K562 (cell line): ENCODE measurements around the gene PITX2. TPM values are rescaled to one million over a fixed set of nuclear protein-coding genes. Genes with fewer than 3 reads are reported as not detected.

ENCODE experiments used
- DPF2 ChIP-seq: fragments of 450-650 bp; IDR thresholded peaks from 2 replicates; pipeline ENCODE4 v1.6.1; 2016
- MNT ChIP-seq, 2 experiments: fragments of 450-650 bp; conservative IDR thresholded peaks; 2 replicates each; pipeline ENCODE4 v1.6.1; 2017; ENCODE audit warnings: mild to moderate bottlenecking in 2 of 2, moderate library complexity in 2 of 2
- NRF1 ChIP-seq, 2 experiments: fragments of 450-650 bp; IDR thresholded peaks in 1 of 2; conservative IDR thresholded peaks in 1 of 2; 2 replicates each; pipeline ENCODE4 v1.6.1; 2014; ENCODE audit warnings: mild to moderate bottlenecking in 2 of 2
- PRDM10 ChIP-seq: fragments of 450-650 bp; IDR thresholded peaks from 2 replicates; pipeline ENCODE4 v1.6.1; 2018; ENCODE audit not compliant: partially characterized antibody
- RUNX1 ChIP-seq: sonication (generic); IDR thresholded peaks from 2 replicates; pipeline ENCODE4 v1.6.1; 2016; ENCODE audit warnings: antibody characterized with exemption, low read depth
- SIRT6 ChIP-seq: IDR thresholded peaks from one replicate; pipeline ENCODE4 v1.6.1; 2012; ENCODE audit warnings: low read depth, mild to moderate bottlenecking, control low read depth, inconsistent platforms, low read length, moderate library complexity
- SIX5 ChIP-seq, 2 experiments: IDR thresholded peaks; 2 replicates each; pipeline ENCODE4 v1.6.1; 2011; ENCODE audit warnings: low read length in 2 of 2, borderline replicate concordance in 1 of 2, low read depth in 1 of 2, mild to moderate bottlenecking in 1 of 2, moderate library complexity in 1 of 2; ENCODE audit not compliant: insufficient read depth in 1 of 2
- SUPT5H ChIP-seq: fragments of 450-650 bp; IDR thresholded peaks from 2 replicates; pipeline ENCODE4 v1.6.1; 2016
- ZNF583 ChIP-seq: fragments of 250-450 bp; sonication (Bioruptor Pico); IDR thresholded peaks from 2 replicates; pipeline ENCODE4 v1.4.0; 2020
- polyA plus RNA-seq, 8 experiments: library from polyadenylated mRNA; depleted of rRNA in 4 of 8; stranded (reverse) in 5 of 8; unstranded in 3 of 8; fragments of >200 nt; fragmentation: Nextera tagmentation in 2 of 8; fragmentation: Illumina TruSeq in 1 of 8; extraction: Ambion mirVana in 2 of 8; extraction: Trizol in 1 of 8; gene quantifications; 2 replicates each; pipeline versions ENCODE4 v1.2.1 to v1.2.3, GENCODE V29; 2011 to 2014; ENCODE audit warnings: inconsistent platforms in 1 of 8, missing spikeins in 1 of 8
- total RNA-seq, 7 experiments: library from RNA; depleted of rRNA in 6 of 7; stranded (reverse); fragments of >200 nt in 6 of 7; fragmentation: Illumina TruSeq in 2 of 7; extraction: Trizol in 2 of 7; gene quantifications; 2 replicates each; pipeline versions ENCODE4 v1.2.1 to v1.2.3, GENCODE V29; 2011 to 2021; ENCODE audit warnings: low replicate concordance in 1 of 7

The PITX2 gene
- total and polyA plus RNA-seq, 9 of the 15 experiments (the other 6 are each of a cell fraction or from before 2014, with no cell fraction given) = 0.08 TPM; not detected in 8

GRCh38 chr4:110639207-110640090, 16.6 kb upstream of the PITX2 start (continued):
- TF ChIP-seq PRDM10 (no peak), SIX5 (IDR thresholded peaks at IDR 0.05; ENCODE audit: borderline replicate concordance in 1 of 2, insufficient read depth in 1 of 2, low read depth in 1 of 2, low read length in 2 of 2) (no peak), RUNX1 (no peak), DPF2 (no peak), NRF1 (conservative IDR thresholded peaks at IDR 0.05 in 1 of 2, IDR thresholded peaks at IDR 0.05 in 1 of 2) (no peak), ZNF583 (no peak), SUPT5H (no peak), SIRT6 (no peak), MNT (conservative IDR thresholded peaks at IDR 0.05) (no peak)
- TF ChIP-seq, all 486 proteins: peak for 0
